Activated naive CD8-positive, alpha-beta T cell treated with anti-CD3 and anti-CD28 coated beads for 36 hours (primary cell): Measurements from ENCODE around the gene SYNPO2. TPM values are rescaled to one million over a fixed set of nuclear protein-coding genes. Genes with fewer than 3 reads are reported as not detected.
"Not testable (repeated sequence)": the region's sequence is repeated elsewhere in the genome, so short reads cannot be mapped to it uniquely, and the experiment has no call there.

Source experiments
- DNase-seq: peaks from one replicate; pipeline ENCODE4 v3.0.0; 2021
- H3K27ac Mint-ChIP-seq: one replicate; pipeline ENCODE4 v1.8.0; 2022; ENCODE audit warnings: mild to moderate bottlenecking, moderate library complexity, mixed read lengths
- H3K27me3 Mint-ChIP-seq: one replicate; pipeline ENCODE4 v1.8.0; 2022; ENCODE audit warnings: mild to moderate bottlenecking, mixed read lengths
- H3K36me3 Mint-ChIP-seq: one replicate; pipeline ENCODE4 v1.8.0; 2021; ENCODE audit warnings: mild to moderate bottlenecking, mixed read lengths
- H3K4me1 Mint-ChIP-seq: one replicate; pipeline ENCODE4 v1.8.0; 2021; ENCODE audit warnings: mixed read lengths
- H3K4me3 Mint-ChIP-seq: one replicate; pipeline ENCODE4 v1.8.0; 2022; ENCODE audit warnings: mild to moderate bottlenecking, moderate library complexity, mixed read lengths
- H3K9me3 Mint-ChIP-seq: one replicate; pipeline ENCODE4 v1.8.0; 2022; ENCODE audit warnings: mixed read lengths
- total RNA-seq, 2 experiments: library from RNA; stranded (reverse); gene quantifications; one replicate each; pipeline ENCODE4 v1.2.3, GENCODE V29; 2021

SYNPO2 gene
- total RNA-seq, 2 experiments from 2014 or later, result 0.26 to 0.33 TPM

- H3K27me3 Mint-ChIP-seq, result peaks cover 2% of the 10 kb centered on the region
- no peak overlapping the region for H3K27ac Mint-ChIP-seq
- H3K4me3 Mint-ChIP-seq, result no peak overlapping the region
- H3K9me3 Mint-ChIP-seq, result no peaks in the 10 kb centered on the region
- no peaks in the 10 kb centered on the region for H3K4me1 Mint-ChIP-seq
- no peaks in the 10 kb centered on the region for H3K36me3 Mint-ChIP-seq
- DNase-seq, result no peak
These were observed 99.4 kb downstream of the SYNPO2 start for GRCh38 chr4:118987959-118988634.

DNA sequence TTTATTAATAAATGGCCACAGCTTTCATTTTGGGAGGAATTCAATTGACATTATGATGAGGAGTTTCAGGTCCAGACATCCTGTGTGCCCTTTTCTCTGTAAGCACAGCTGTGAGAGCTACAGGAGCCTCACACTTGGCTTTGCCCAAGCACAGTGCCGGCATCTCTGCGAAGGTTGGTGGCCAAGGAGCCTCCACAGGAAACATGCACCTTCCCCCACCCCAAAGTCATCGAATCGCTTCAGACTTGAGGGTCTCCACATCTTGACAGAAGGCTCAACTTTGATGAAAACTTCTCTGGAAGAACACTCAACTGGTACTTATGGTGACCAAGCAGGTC, 100.0 kb downstream of the SYNPO2 start:
- H3K27me3 Mint-ChIP-seq, result no peaks in the 10 kb centered on the region
- no peak overlapping the region for H3K27ac Mint-ChIP-seq
- H3K4me1 Mint-ChIP-seq, result no peaks in the 10 kb centered on the region
- no peaks in the 10 kb centered on the region for H3K36me3 Mint-ChIP-seq
- no peak for DNase-seq
- no peaks in the 10 kb centered on the region for H3K9me3 Mint-ChIP-seq
- H3K4me3 Mint-ChIP-seq, result no peak overlapping the region

- no peak for DNase-seq
- Mint-ChIP-seq H3K4me1 (no peaks in the 10 kb centered on the region), H3K27me3 (no peaks in the 10 kb centered on the region), H3K9me3 (no peaks in the 10 kb centered on the region), H3K36me3 (no peaks in the 10 kb centered on the region), H3K27ac (no peak overlapping the region), H3K4me3 (no peak overlapping the region)
These were observed 100.7 kb downstream of the SYNPO2 start for GRCh38 chr4:118989098-118990080.

DNA sequence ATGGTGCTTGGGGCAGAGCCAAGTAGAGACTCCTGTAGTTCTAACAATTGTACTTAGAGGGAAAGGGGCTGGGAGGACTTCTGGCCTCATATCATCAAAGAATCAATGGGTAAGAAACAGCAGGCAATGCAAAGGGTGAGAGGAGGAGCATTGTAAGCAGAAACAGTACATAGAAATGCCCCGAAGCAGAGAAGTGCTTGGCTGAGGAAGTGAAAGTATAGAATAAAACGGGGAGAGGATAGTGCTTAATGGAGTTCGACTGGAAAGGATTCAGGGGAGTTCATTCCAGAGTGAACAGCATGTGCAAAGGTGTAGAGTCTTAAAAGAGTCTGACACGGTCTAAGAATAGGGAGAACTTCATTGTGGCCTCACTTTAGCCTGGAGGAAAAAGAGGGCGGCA, 103.0 kb downstream of the SYNPO2 start:
- DNase-seq, result no peak
- H3K4me1 Mint-ChIP-seq, result no peaks in the 10 kb centered on the region
- no peak overlapping the region for H3K4me3 Mint-ChIP-seq
- no peaks in the 10 kb centered on the region for H3K9me3 Mint-ChIP-seq
- H3K27me3 Mint-ChIP-seq, result no peaks in the 10 kb centered on the region
- no peaks in the 10 kb centered on the region for H3K36me3 Mint-ChIP-seq
- H3K27ac Mint-ChIP-seq, result no peak overlapping the region

- Mint-ChIP-seq H3K36me3 (no peaks in the 10 kb centered on the region), H3K4me1 (no peaks in the 10 kb centered on the region), H3K27me3 (no peaks in the 10 kb centered on the region), H3K4me3 (no peak overlapping the region), H3K9me3 (no peaks in the 10 kb centered on the region), H3K27ac (no peak overlapping the region)
- DNase-seq, result no peak
These were observed 103.5 kb downstream of the SYNPO2 start for GRCh38 chr4:118992149-118992548.

- H3K27me3 Mint-ChIP-seq, result no peaks in the 10 kb centered on the region
- H3K4me3 Mint-ChIP-seq, result no peak overlapping the region
- no peak overlapping the region for H3K27ac Mint-ChIP-seq
- H3K36me3 Mint-ChIP-seq, result no peaks in the 10 kb centered on the region
- H3K4me1 Mint-ChIP-seq, result no peaks in the 10 kb centered on the region
- DNase-seq, result no peak
- no peaks in the 10 kb centered on the region for H3K9me3 Mint-ChIP-seq
These were observed 104.7 kb downstream of the SYNPO2 start for GRCh38 chr4:118993333-118993732.

- Mint-ChIP-seq H3K27ac (no peak overlapping the region), H3K36me3 (no peaks in the 10 kb centered on the region), H3K27me3 (peaks cover 6% of the 10 kb centered on the region), H3K9me3 (no peaks in the 10 kb centered on the region), H3K4me1 (no peaks in the 10 kb centered on the region), H3K4me3 (no peak overlapping the region)
- no peak for DNase-seq
These were observed 105.4 kb downstream of the SYNPO2 start for GRCh38 chr4:118994030-118994429.

- Mint-ChIP-seq H3K9me3 (no peaks in the 10 kb centered on the region), H3K4me3 (no peak overlapping the region), H3K27me3 (peaks cover 10% of the 10 kb centered on the region), H3K4me1 (no peaks in the 10 kb centered on the region), H3K27ac (no peak overlapping the region), H3K36me3 (no peaks in the 10 kb centered on the region)
- no peak for DNase-seq
These were observed 107.2 kb downstream of the SYNPO2 start for GRCh38 chr4:118995693-118996391.

DNA sequence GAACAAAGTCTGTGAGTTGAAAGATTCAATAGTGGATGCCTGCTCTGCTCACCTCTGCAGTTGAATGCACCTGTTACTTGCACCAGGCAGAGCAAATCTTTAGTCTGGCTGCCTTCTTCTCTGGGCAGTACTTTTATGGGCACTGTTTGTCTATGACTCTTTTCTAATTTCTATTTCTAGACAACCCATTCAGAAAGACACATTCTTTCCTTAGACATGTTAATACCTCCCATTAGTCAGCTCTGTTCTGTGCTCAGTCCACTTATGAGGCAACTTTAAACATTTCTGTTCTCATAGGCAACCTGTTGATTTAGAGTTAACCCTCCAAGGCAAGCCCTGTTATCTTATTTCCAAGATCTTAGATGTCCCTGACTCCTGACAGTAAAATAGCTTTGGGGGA, 108.9 kb downstream of the SYNPO2 start:
- Mint-ChIP-seq H3K4me3 (no peak overlapping the region), H3K4me1 (no peaks in the 10 kb centered on the region), H3K27ac (no peak overlapping the region), H3K27me3 (peaks cover 23% of the 10 kb centered on the region), H3K9me3 (no peaks in the 10 kb centered on the region), H3K36me3 (no peaks in the 10 kb centered on the region)
- DNase-seq, result no peak

DNA sequence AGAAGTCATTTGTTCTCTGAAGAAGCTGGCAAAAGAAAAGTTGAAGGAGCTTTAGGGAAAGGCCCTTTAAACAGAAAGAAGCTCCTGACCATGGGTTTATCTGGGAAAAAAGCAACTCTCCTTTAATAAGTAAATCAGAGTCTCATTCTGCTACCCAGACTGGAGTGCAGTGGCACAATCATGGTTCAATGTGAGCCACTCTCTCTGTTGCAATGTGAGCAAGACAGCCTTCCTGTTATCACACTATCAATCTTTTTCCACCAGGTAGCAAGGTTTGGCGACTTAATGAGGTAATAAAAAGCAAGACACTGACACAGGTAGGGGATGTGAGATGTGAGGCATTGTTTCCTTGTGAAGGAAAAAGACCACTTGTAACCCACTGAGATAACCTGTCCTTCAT, 111.3 kb downstream of the SYNPO2 start:
- no peaks in the 10 kb centered on the region for H3K4me1 Mint-ChIP-seq
- no peak overlapping the region for H3K4me3 Mint-ChIP-seq
- H3K9me3 Mint-ChIP-seq, result no peaks in the 10 kb centered on the region
- H3K27me3 Mint-ChIP-seq, result peaks cover 24% of the 10 kb centered on the region
- no peaks in the 10 kb centered on the region for H3K36me3 Mint-ChIP-seq
- DNase-seq, result no peak
- H3K27ac Mint-ChIP-seq, result no peak overlapping the region

- Mint-ChIP-seq H3K4me1 (no peaks in the 10 kb centered on the region), H3K9me3 (no peaks in the 10 kb centered on the region), H3K27me3 (peaks cover 24% of the 10 kb centered on the region), H3K36me3 (no peaks in the 10 kb centered on the region), H3K4me3 (no peak overlapping the region), H3K27ac (no peak overlapping the region)
- DNase-seq, result no peak
These were observed 111.7 kb downstream of the SYNPO2 start for GRCh38 chr4:119000400-119000799.

DNA sequence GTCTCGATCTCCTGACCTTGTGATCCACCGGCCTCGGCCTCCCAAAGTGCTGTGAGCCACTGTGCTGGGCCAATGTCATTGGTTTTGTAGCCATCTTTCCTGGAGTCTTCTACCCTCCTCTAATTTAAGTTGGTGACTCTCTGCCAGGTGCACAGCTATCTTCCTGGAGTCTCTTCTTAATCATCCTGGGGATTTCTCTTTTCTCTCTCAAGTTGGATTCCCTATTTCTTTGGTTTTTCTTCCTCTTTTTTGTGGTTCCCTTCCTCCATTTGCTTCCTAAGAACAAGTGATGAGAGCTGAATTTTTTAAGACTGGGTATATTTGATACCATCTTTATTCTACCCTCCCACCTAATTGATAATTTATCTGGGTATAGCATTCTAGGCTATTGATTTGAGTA, 113.8 kb downstream of the SYNPO2 start:
- Mint-ChIP-seq H3K36me3 (no peaks in the 10 kb centered on the region), H3K27ac (no peak overlapping the region), H3K4me3 (no peak overlapping the region), H3K9me3 (no peaks in the 10 kb centered on the region), H3K27me3 (peaks cover 27% of the 10 kb centered on the region), H3K4me1 (no peaks in the 10 kb centered on the region)
- no peak for DNase-seq

GRCh38 chr4:119003001-119003400, 114.3 kb downstream of the SYNPO2 start:
- H3K36me3 Mint-ChIP-seq, H3K4me1 Mint-ChIP-seq, H3K27ac Mint-ChIP-seq, DNase-seq, H3K9me3 Mint-ChIP-seq, H3K4me3 Mint-ChIP-seq: not testable (repeated sequence)
- peaks cover 27% of the 10 kb centered on the region for H3K27me3 Mint-ChIP-seq

GRCh38 chr4:119005928-119006460, 117.3 kb downstream of the SYNPO2 start:
- H3K27me3 Mint-ChIP-seq, result peaks cover 19% of the 10 kb centered on the region
- no peaks in the 10 kb centered on the region for H3K36me3 Mint-ChIP-seq
- H3K4me1 Mint-ChIP-seq, result no peaks in the 10 kb centered on the region
- no peak overlapping the region for H3K27ac Mint-ChIP-seq
- H3K4me3 Mint-ChIP-seq, result no peak overlapping the region
- no peaks in the 10 kb centered on the region for H3K9me3 Mint-ChIP-seq
- no peak for DNase-seq

- H3K4me3 Mint-ChIP-seq, result no peak overlapping the region
These were observed 120.1 kb downstream of the SYNPO2 start for GRCh38 chr4:119008761-119009160.

More at GRCh38 chr4:119008761-119009160, 120.1 kb downstream of the SYNPO2 start:
- Mint-ChIP-seq H3K9me3 (no peaks in the 10 kb centered on the region), H3K4me1 (no peaks in the 10 kb centered on the region), H3K27me3 (peaks cover 7% of the 10 kb centered on the region), H3K36me3 (no peaks in the 10 kb centered on the region), H3K27ac (no peak overlapping the region)
- DNase-seq, result no peak
